Stimulated activated memory B cell treated with anti-CD40 and anti-IgM and Interleukin-4, amounts not matched to agents 10 μg/mL and 1 μg/mL and 100 μg/mL, for 72 hours (primary cell): ENCODE measurements around the gene C12orf75.

Experiments
- ATAC-seq: fragments of 150-1000 bp; cut with Tn5 transposase; 2 replicates; pipeline ENCODE4 v1.10.0; 2021
- H3K27ac Mint-ChIP-seq: one replicate; pipeline ENCODE4 v1.8.0; 2022; ENCODE audit warnings: mild to moderate bottlenecking, mixed read lengths
- H3K27me3 Mint-ChIP-seq: one replicate; pipeline ENCODE4 v1.8.0; 2022; ENCODE audit warnings: mixed read lengths
- H3K36me3 Mint-ChIP-seq: one replicate; pipeline ENCODE4 v1.8.0; 2022; ENCODE audit warnings: mixed read lengths
- H3K4me1 Mint-ChIP-seq: one replicate; pipeline ENCODE4 v1.8.0; 2022; ENCODE audit warnings: mixed read lengths
- H3K4me3 Mint-ChIP-seq: one replicate; pipeline ENCODE4 v1.8.0; 2022; ENCODE audit warnings: mild to moderate bottlenecking, moderate library complexity, mixed read lengths
- H3K9me3 Mint-ChIP-seq: one replicate; pipeline ENCODE4 v1.8.0; 2022; ENCODE audit warnings: mixed read lengths

C12orf75 gene

GRCh38 chr12:105365231-105365630 is 34.7 kb downstream of the C12orf75 start:
- Mint-ChIP-seq H3K27me3 (no peaks in the 10 kb centered on the region), H3K27ac (no peak overlapping the region), H3K4me1 (peaks cover 15% of the 10 kb centered on the region), H3K9me3 (no peaks in the 10 kb centered on the region), H3K4me3 (no peak overlapping the region), H3K36me3 (peaks cover 10% of the 10 kb centered on the region)
- no peak for ATAC-seq

GRCh38 chr12:105368047-105368646 is 37.7 kb downstream of the C12orf75 start:
- no peaks in the 10 kb centered on the region for H3K9me3 Mint-ChIP-seq
- H3K36me3 Mint-ChIP-seq, result peaks cover 10% of the 10 kb centered on the region
- H3K4me3 Mint-ChIP-seq, result no peak overlapping the region
- H3K27me3 Mint-ChIP-seq, result no peaks in the 10 kb centered on the region
- no peak for ATAC-seq
- H3K27ac Mint-ChIP-seq, result no peak overlapping the region
- H3K4me1 Mint-ChIP-seq, result peaks cover 11% of the 10 kb centered on the region

- Mint-ChIP-seq H3K9me3 (no peaks in the 10 kb centered on the region), H3K4me1 (peaks cover 4% of the 10 kb centered on the region), H3K27ac (no peak overlapping the region), H3K36me3 (peaks cover 10% of the 10 kb centered on the region), H3K4me3 (no peak overlapping the region), H3K27me3 (no peaks in the 10 kb centered on the region)
- no peak for ATAC-seq
Observed at GRCh38 chr12:105369014-105369413, 38.5 kb downstream of the C12orf75 start.

- Mint-ChIP-seq H3K36me3 (no peaks in the 10 kb centered on the region), H3K4me3 (no peak overlapping the region), H3K9me3 (no peaks in the 10 kb centered on the region), H3K27ac (no peak overlapping the region), H3K4me1 (no peaks in the 10 kb centered on the region), H3K27me3 (no peaks in the 10 kb centered on the region)
- no peak for ATAC-seq
Observed at GRCh38 chr12:105374303-105374702, 43.8 kb downstream of the C12orf75 start.

GRCh38 chr12:105377077-105377476 is 46.6 kb downstream of the C12orf75 start:
- Mint-ChIP-seq H3K36me3 (no peaks in the 10 kb centered on the region), H3K4me3 (no peak overlapping the region), H3K27me3 (no peaks in the 10 kb centered on the region), H3K4me1 (no peaks in the 10 kb centered on the region), H3K27ac (no peak overlapping the region), H3K9me3 (no peaks in the 10 kb centered on the region)
- no peak for ATAC-seq

GRCh38 chr12:105378911-105379310 is 48.4 kb downstream of the C12orf75 start:
- Mint-ChIP-seq H3K4me1 (no peaks in the 10 kb centered on the region), H3K4me3 (no peak overlapping the region), H3K27me3 (no peaks in the 10 kb centered on the region), H3K9me3 (no peaks in the 10 kb centered on the region), H3K27ac (no peak overlapping the region), H3K36me3 (no peaks in the 10 kb centered on the region)
- no peak for ATAC-seq

GRCh38 chr12:105382771-105383622 is 52.5 kb downstream of the C12orf75 start:
- H3K4me1 Mint-ChIP-seq, result no peaks in the 10 kb centered on the region
- H3K27me3 Mint-ChIP-seq, result no peaks in the 10 kb centered on the region
- H3K4me3 Mint-ChIP-seq, result no peak overlapping the region
- no peaks in the 10 kb centered on the region for H3K9me3 Mint-ChIP-seq
- no peaks in the 10 kb centered on the region for H3K36me3 Mint-ChIP-seq
- no peak for ATAC-seq
- no peak overlapping the region for H3K27ac Mint-ChIP-seq

GRCh38 chr12:105384220-105384619 is 53.7 kb downstream of the C12orf75 start:
- H3K4me1 Mint-ChIP-seq, result no peaks in the 10 kb centered on the region
- no peak for ATAC-seq
- H3K4me3 Mint-ChIP-seq, result no peak overlapping the region
- no peaks in the 10 kb centered on the region for H3K9me3 Mint-ChIP-seq
- no peaks in the 10 kb centered on the region for H3K36me3 Mint-ChIP-seq
- no peak overlapping the region for H3K27ac Mint-ChIP-seq
- no peaks in the 10 kb centered on the region for H3K27me3 Mint-ChIP-seq

- no peaks in the 10 kb centered on the region for H3K36me3 Mint-ChIP-seq
- no peaks in the 10 kb centered on the region for H3K9me3 Mint-ChIP-seq
- no peaks in the 10 kb centered on the region for H3K4me1 Mint-ChIP-seq
- no peak overlapping the region for H3K4me3 Mint-ChIP-seq
- no peaks in the 10 kb centered on the region for H3K27me3 Mint-ChIP-seq
- no peak overlapping the region for H3K27ac Mint-ChIP-seq
- no peak for ATAC-seq
Observed at GRCh38 chr12:105384916-105385535, 54.5 kb downstream of the C12orf75 start.

- Mint-ChIP-seq H3K36me3 (no peaks in the 10 kb centered on the region), H3K4me1 (no peaks in the 10 kb centered on the region), H3K27ac (no peak overlapping the region), H3K4me3 (no peak overlapping the region), H3K9me3 (no peaks in the 10 kb centered on the region), H3K27me3 (no peaks in the 10 kb centered on the region)
- ATAC-seq, result no peak
Observed at GRCh38 chr12:105386431-105386830, 55.9 kb downstream of the C12orf75 start.

GRCh38 chr12:105391231-105391630 is 60.7 kb downstream of the C12orf75 start:
- no peaks in the 10 kb centered on the region for H3K27me3 Mint-ChIP-seq
- H3K27ac Mint-ChIP-seq, result no peak overlapping the region
- no peaks in the 10 kb centered on the region for H3K4me1 Mint-ChIP-seq
- no peak overlapping the region for H3K4me3 Mint-ChIP-seq
- ATAC-seq, result no peak
- H3K9me3 Mint-ChIP-seq, result no peaks in the 10 kb centered on the region
- no peaks in the 10 kb centered on the region for H3K36me3 Mint-ChIP-seq

- Mint-ChIP-seq H3K27me3 (no peaks in the 10 kb centered on the region), H3K27ac (no peak overlapping the region), H3K4me3 (no peak overlapping the region), H3K9me3 (peaks cover 7% of the 10 kb centered on the region), H3K4me1 (no peaks in the 10 kb centered on the region), H3K36me3 (peaks cover 7% of the 10 kb centered on the region)
- no peak for ATAC-seq
Observed at GRCh38 chr12:105393587-105393986, 63.1 kb downstream of the C12orf75 start.

- no peak for ATAC-seq
- H3K4me1 Mint-ChIP-seq, result no peaks in the 10 kb centered on the region
- H3K27me3 Mint-ChIP-seq, result no peaks in the 10 kb centered on the region
Observed at GRCh38 chr12:105396024-105396423, 65.5 kb downstream of the C12orf75 start.

GRCh38 chr12:105396983-105397382 is 66.5 kb downstream of the C12orf75 start:
- no peak for ATAC-seq

More at GRCh38 chr12:105396024-105396423, 65.5 kb downstream of the C12orf75 start:
- Mint-ChIP-seq H3K4me3 (no peak overlapping the region), H3K9me3 (peaks cover 9% of the 10 kb centered on the region), H3K36me3 (peaks cover 7% of the 10 kb centered on the region), H3K27ac (no peak overlapping the region)

GRCh38 chr12:105398930-105399329 is 68.4 kb downstream of the C12orf75 start:
- Mint-ChIP-seq H3K4me1 (no peaks in the 10 kb centered on the region), H3K27me3 (no peaks in the 10 kb centered on the region), H3K27ac (no peak overlapping the region), H3K9me3 (peaks cover 9% of the 10 kb centered on the region), H3K36me3 (peaks cover 7% of the 10 kb centered on the region), H3K4me3 (no peak overlapping the region)
- no peak for ATAC-seq

More at GRCh38 chr12:105396983-105397382, 66.5 kb downstream of the C12orf75 start:
- Mint-ChIP-seq H3K27me3 (no peaks in the 10 kb centered on the region), H3K4me1 (no peaks in the 10 kb centered on the region), H3K27ac (no peak overlapping the region), H3K4me3 (no peak overlapping the region), H3K36me3 (peaks cover 7% of the 10 kb centered on the region), H3K9me3 (peaks cover 9% of the 10 kb centered on the region)
